ENCODE data around the gene RNASEH2B.

The RNASEH2B gene

DNA sequence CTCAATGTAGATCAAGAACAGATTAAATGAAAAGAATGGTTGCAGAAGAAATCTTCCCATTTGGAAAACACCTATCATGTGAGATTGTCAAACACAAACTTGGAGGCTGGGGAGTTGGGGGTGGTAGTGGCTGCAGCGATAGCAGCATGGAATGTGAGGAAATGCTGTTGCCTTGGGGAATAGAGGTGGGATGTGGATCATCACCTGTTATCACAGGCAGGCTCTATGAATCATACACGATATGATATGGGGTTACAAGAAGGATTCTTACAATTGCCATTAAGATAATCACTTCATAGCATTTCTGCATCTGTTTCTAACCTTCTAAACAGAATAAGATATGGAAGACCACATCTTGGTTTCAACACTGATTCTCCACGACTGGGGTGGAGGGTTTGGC is 88.7 kb downstream of the RNASEH2B start:
- DNase-seq (ENCODE audit: low read depth): no peak

DNA sequence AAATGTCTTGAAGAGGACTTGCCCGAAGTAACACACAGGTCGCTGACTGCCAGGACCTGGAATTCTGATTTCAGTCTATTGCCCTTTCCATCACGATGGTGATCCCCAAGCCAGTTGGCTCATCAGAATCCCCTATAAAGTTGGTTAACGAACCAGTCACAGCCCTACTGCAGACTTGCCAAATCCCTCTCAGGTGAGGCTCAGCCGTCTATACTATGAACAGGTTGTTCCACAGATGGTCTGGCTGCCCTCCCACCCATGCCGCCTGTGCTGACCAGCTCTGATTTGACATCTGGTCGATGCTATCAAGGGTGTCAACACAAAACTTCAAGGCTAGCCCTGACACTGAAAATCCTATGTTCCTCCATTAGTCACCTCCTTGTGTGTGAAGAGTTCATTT is 90.0 kb downstream of the RNASEH2B start:
- no peak for DNase-seq (ENCODE audit: low read depth)

DNA sequence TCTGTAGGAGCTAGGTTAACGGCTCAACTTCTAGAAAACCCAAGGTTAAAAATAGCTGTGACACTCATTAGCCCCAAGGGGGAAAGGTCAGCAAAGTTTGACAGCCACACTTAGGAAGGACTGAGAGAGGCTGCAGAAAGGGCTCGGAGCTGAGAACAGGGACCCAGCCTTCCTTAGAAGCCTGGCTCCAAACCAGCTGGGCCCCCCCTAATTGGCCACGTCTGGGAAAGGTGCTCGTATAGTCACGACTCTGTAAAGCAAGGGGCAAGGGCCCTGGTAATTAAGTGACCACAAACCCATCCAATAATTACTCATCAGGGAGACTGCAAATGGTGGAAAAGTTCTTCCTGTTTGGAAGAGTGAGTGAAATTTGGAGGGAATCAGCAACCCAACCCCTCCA is 90.5 kb downstream of the RNASEH2B start:
- DNase-seq (ENCODE audit: low read depth): no peak

DNA sequence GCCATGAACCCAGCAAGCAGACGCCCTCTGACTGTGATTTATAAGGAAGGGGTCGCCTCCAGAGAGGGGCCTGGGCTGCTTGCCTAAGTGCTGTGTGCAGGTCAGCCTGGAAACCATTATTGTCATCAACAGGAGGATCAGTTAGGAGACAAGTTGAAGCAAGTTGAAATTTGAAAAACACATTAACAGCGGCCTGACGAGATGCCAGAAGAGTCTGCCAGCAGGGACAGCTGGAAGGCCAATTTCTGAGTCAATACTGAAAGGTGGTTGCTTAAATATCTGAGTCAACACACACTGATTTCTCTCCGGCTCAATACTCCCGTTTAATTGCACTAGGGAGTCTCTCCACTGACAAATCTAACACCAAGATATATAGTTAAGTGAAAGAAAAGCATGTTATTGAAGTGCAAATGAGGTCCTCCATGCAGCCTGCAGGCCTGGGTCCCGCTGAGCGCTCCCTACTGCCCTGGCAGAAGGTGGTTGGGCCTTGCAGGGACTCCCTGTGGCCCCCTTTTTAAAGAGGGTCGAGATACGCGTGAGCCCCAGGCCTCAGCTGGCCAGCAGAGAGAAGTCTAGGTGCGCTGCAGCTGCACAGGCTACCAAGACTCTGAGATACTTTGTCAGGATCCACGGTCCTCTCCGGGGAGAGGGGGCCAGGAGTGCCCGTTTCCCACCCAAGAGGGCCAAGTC is 91.1 kb downstream of the RNASEH2B start:
- DNase-seq (ENCODE audit: low read depth): peak; percentile 3

DNA sequence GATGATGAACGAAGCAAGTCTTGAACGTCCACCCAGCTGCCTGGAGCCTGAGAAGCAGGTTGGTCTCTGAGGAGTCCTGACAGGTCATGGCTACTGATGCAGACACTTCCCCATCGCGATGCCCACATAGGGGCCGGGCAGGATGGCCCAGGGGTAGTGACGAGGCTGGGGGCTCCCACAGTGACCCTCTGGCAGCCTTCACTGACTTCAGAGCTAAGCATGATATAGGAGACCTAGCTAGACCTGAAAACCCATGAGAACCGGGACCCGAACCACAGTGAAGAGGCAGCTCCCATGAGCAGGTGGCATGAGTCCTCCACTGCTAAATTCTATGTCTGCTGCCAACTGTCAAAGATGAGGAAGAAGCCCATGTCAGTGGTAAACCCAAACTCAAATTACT is 91.7 kb downstream of the RNASEH2B start:
- no peak for DNase-seq (ENCODE audit: low read depth)

DNA sequence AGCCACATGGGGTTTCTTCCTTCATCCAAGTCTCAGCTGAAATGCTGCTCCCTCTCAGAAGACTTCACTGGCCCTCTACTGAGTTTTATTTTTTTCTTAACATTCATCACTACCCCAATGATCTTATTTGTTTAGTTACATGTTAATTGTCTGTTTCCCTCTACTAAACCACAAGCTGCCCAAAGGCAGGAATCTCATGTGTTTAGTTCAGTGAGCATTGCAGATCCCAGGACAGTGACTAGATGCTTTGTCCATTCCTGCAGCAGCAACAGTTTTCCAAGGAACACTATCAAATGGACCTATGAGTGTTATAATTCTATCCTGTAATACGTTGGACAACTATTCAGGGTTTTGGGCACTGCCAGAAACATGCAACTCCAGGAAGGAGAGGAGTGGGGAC is 93.1 kb downstream of the RNASEH2B start:
- no peak for DNase-seq (ENCODE audit: low read depth)

DNA sequence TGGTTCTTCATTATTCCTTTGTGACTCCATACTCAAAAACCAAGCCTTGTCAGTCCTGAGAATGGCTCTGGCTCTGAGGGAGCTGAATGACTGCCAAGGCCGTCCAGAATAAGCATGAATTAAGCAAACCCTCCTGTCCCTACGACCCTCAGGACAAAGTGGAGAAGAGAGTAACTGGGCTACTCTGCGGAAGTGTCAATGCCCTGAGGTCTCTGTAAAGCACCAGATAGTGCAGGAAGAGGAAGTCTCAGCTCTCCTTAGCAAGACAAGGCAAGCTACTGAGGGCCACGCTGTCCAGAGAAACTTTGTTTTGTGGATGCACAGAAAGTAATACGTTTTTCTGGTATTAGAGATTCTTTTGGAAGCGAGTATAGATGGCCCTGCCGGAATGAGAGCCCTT is 94.1 kb downstream of the RNASEH2B start:
- DNase-seq (ENCODE audit: low read depth): no peak

DNA sequence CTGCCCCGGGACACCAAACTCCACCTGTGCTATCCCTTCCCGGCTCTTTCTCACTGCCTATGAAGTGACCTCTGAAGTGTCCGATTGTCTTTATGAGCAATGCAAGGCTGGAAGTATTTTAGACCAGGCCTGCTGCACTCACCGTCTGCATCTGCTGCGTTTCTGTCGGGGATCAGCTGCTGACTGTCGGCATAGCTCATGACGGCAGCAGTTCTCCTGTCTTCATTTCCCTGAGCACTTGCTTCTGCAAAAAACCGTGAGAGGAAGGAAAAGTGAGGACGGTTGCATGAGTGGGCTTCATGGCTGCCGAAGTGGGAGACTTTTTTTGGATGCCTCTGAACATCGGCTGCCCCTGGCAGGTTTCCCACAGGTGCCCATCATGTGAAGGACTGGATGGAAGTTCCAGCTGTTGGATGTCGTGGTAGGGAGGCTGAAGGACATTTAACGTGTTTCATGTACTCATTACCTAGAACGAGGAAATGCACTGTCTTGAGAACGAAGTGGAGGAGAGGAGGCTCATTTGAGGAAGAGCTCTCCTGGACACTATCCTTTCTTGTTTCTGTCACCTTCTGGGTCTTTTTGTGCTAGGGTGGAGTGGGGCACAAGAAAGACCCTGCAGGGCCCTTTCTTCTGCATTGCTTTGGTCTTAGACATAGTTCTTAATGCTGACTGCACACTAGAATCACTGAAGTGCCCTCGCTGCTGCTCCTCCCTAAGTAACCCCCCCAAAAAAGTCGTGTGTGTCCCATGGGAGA is 94.7 kb downstream of the RNASEH2B start:
- DNase-seq (ENCODE audit: low read depth): no peak

DNA sequence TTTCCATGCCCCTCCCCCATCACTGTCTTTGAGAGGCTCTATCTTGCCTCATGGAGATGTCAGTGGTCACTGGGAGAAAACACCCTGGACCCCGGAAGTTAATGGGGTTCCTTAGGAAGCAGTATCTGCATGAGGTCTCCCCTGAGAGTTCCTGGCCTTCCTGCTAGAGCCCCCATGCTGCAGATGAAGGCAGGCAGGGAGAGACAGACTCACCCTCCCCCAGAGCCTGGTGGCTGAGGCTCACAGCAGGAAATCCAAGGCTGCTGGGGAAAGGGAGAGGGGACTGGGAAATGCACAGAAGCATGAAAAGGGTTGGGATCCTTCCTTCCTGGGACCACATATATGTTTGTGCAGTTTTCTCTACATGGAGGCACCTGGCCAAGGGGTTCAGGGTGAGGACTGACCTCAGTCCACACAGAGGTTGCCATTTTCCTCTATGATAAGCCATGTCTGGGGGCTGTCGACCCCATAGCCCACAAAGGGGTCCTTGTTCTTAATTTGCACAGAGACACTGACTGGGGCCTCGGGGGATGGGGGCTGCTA is 95.4 kb downstream of the RNASEH2B start:
- no peak for DNase-seq (ENCODE audit: low read depth)

DNA sequence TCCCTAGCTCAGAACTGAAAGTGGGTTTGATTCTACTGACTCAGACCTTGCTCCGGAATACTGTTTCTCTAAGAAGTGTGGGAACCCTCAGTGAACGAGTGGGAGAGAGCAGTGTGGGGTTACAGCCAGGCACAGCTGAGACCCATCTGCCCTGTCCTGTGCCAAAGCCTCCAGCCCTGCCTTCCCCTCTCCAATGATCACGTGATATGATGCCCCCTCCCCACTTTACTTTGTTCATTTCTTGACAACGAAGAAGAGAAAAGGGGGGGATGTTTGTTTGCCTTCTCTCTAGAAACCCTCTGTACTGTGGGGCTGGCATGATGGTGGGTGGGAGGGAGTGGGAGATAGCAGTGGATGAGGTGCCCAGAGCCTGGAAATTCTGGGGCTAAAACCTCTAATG is 96.0 kb downstream of the RNASEH2B start:
- DNase-seq (ENCODE audit: low read depth): no peak
